HTR-8/SVneo (cell line): ENCODE results near the gene ZBTB6.
"Not testable (repeated sequence)": the region's sequence is repeated elsewhere in the genome, so short reads cannot be mapped to it uniquely, and the experiment has no call there.

Experiments
- DNase-seq: peaks from one replicate; pipeline ENCODE4 v3.0.0; 2011; ENCODE audit warnings: low spot score, mixed read lengths; ENCODE audit not compliant: insufficient read length
- FAIRE-seq: peaks from 2 replicates; lab custom pipeline; 2011; peaks lifted over from hg19 to GRCh38; lab: Jason Lieb, UNC

ZBTB6 gene

GRCh38 chr9:122930541-122931225, 17.6 kb upstream of the ZBTB6 start:
- DNase-seq, result no peak
- no peak for FAIRE-seq

GRCh38 chr9:122929796-122930354, 16.8 kb upstream of the ZBTB6 start:
- no peak for DNase-seq

GRCh38 chr9:122923947-122924346, 10.8 kb upstream of the ZBTB6 start:
- DNase-seq (no peak), FAIRE-seq (no peak)

More at GRCh38 chr9:122929796-122930354, 16.8 kb upstream of the ZBTB6 start:
- no peak for FAIRE-seq

GRCh38 chr9:122922713-122923112, 9.6 kb upstream of the ZBTB6 start:
- DNase-seq, result no peak
- FAIRE-seq, result no peak

- DNase-seq, result no peak
- FAIRE-seq, result no peak
Measured at GRCh38 chr9:122918310-122918709, 5.2 kb upstream of the ZBTB6 start.

GRCh38 chr9:122912671-122912963, 506 bp downstream of the ZBTB6 start:
- DNase-seq, result no peak
- no peak for FAIRE-seq

- not testable (repeated sequence) for DNase-seq, FAIRE-seq
Measured at GRCh38 chr9:122906122-122906521, 7.0 kb downstream of the ZBTB6 start.

GRCh38 chr9:122904823-122905710, 8.1 kb downstream of the ZBTB6 start, which contains the start of gene RC3H2:
RC3H2 (minus strand) TSS chr9:122905359; CDS start chr9:122897509, 7,850 bp downstream.
- FAIRE-seq, result peak; percentile 82
- DNase-seq, result peak; percentile 96

- DNase-seq (peak; percentile 24), FAIRE-seq (no peak)
Measured at GRCh38 chr9:122904466-122904822, 8.7 kb downstream of the ZBTB6 start.

GRCh38 chr9:122900791-122901190, 12.3 kb downstream of the ZBTB6 start:
- DNase-seq, result no peak
- FAIRE-seq, result no peak

- FAIRE-seq (no peak), DNase-seq (no peak)
Measured at GRCh38 chr9:122897969-122898368, 15.2 kb downstream of the ZBTB6 start.

- FAIRE-seq (no peak), DNase-seq (no peak)
Measured at GRCh38 chr9:122888480-122888879, 24.6 kb downstream of the ZBTB6 start.

GRCh38 chr9:122883125-122883524, 30.0 kb downstream of the ZBTB6 start:
- DNase-seq (no peak), FAIRE-seq (no peak)

- FAIRE-seq (no peak), DNase-seq (no peak)
Measured at GRCh38 chr9:122879443-122879842, 33.7 kb downstream of the ZBTB6 start.

- DNase-seq (no peak), FAIRE-seq (no peak)
Measured at GRCh38 chr9:122875523-122875922, 37.6 kb downstream of the ZBTB6 start.

GRCh38 chr9:122867276-122867675, 45.8 kb downstream of the ZBTB6 start:
- DNase-seq, FAIRE-seq: not testable (repeated sequence)

GRCh38 chr9:122866079-122866478, 47.0 kb downstream of the ZBTB6 start:
- DNase-seq, result no peak
- no peak for FAIRE-seq

GRCh38 chr9:122865300-122865699, 47.8 kb downstream of the ZBTB6 start:
- FAIRE-seq (no peak), DNase-seq (no peak)

GRCh38 chr9:122863407-122863806, 49.7 kb downstream of the ZBTB6 start:
- no peak for FAIRE-seq
- DNase-seq, result no peak

GRCh38 chr9:122860319-122861142, 52.6 kb downstream of the ZBTB6 start:
- FAIRE-seq, result no peak
- DNase-seq, result no peak
